HG02763 (cell line): ENCODE data around the gene TOLLIP.

ENCODE experiments used
- ATAC-seq: cut with Tn5 transposase; IDR thresholded peaks from one replicate; pipeline ENCODE4 v1.9.1; 2021; ENCODE audit warnings: mild to moderate bottlenecking, moderate library complexity; ENCODE audit not compliant: unreplicated experiment

The TOLLIP gene

DNA sequence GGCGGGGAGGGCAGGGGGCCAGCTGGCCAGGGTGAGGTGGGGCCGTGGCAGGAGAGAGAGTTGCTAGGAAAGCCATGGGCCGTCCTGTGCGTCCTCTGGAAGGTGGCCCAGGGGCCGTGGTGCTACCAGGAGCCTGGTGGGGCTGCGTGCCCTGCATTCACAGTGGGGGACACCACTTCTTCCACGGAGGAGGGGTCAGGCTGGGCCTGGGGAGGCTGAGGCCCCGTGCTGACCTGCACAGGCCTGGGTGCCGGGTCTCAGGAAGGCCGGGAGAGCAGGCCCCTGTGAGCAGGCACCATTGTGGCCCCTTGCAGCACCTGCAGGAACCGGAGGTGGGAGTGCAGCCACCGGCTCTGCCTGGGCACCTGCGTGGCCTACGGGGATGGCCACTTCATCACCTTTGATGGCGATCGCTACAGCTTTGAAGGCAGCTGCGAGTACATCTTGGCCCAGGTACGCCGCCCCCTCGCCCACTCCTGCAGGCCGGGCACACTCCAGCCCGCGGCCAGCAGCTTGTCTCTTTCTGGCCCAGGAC, 74.6 kb downstream of the TOLLIP start:
- ATAC-seq, result no peak

DNA sequence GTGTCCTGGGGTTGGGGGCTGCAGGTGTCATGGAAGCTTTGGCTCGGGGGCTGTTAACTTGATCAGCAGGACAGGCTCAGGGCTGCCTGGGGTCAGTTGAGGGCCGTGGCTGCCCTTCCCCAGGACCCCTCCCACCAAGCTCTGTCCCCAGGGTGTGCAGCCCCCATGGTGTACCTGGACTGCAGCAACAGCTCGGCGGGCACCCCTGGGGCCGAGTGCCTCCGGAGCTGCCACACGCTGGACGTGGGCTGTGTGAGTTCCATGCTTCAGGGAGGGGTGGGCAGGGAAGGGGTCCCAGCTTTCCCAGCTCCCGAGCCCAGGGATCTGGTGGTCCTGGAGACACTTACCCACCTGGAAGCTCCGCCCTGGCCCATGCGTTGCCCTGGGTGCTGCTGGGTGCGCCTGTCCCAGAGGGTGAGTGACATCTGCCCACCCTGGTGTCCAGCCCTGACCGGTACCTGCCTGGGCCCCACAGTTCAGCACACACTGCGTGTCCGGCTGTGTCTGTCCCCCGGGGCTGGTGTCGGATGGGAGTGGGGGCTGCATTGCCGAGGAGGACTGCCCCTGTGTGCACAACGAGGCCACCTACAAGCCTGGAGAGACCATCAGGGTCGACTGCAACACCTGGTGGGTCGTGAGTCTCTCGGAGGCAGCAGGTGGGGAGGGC, 75.2 kb downstream of the TOLLIP start:
- no peak for ATAC-seq

DNA sequence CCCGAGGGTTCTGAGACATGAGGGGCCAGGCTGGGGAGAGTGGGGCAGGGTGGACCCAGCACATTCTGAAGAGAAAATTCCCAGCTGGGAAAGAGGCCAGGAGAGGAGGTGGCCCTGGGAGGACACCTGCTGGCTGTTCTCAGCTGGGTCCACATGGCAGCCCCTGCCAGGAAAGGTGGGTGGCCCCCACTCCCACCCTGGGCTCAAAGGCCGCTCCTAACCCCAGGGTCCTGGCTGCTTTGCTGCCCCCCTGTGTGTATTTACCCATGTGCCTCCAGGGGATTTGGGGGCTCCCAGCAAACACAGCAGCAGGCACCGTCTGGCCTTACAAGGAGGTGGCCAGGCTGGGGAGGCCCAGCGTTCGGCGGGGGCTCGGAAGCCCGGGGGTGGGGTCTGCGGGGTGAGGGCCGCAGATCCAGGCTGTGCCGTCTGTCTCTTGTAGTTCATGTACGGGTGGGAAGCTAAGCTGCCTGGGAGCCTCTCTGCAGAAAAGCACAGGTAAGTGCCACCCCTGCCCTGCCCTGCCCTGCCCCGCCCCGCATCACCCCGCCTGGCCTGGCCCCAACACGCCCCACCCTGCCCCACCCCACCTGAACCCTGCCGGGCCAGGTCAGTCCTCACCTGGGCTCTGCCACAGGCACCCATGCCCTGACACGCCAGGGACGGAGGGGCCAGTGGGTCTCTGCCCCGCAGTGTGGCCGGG, 75.9 kb downstream of the TOLLIP start:
- no peak for ATAC-seq

DNA sequence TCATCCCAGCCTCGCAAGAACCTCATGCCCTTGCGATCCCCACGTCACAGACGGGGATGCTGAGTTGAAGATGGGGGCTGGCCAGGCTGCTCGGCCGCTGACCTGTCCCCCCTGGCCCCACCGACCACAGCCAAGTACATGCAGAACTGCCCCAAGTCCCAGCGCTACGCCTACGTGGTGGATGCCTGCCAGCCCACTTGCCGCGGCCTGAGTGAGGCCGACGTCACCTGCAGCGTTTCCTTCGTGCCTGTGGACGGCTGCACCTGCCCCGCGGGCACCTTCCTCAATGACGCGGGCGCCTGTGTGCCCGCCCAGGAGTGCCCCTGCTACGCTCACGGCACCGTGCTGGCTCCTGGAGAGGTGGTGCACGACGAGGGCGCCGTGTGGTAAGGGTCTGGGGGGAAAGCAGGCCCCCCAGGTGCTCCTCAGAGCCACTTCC, 76.5 kb downstream of the TOLLIP start:
- ATAC-seq, result no peak

DNA sequence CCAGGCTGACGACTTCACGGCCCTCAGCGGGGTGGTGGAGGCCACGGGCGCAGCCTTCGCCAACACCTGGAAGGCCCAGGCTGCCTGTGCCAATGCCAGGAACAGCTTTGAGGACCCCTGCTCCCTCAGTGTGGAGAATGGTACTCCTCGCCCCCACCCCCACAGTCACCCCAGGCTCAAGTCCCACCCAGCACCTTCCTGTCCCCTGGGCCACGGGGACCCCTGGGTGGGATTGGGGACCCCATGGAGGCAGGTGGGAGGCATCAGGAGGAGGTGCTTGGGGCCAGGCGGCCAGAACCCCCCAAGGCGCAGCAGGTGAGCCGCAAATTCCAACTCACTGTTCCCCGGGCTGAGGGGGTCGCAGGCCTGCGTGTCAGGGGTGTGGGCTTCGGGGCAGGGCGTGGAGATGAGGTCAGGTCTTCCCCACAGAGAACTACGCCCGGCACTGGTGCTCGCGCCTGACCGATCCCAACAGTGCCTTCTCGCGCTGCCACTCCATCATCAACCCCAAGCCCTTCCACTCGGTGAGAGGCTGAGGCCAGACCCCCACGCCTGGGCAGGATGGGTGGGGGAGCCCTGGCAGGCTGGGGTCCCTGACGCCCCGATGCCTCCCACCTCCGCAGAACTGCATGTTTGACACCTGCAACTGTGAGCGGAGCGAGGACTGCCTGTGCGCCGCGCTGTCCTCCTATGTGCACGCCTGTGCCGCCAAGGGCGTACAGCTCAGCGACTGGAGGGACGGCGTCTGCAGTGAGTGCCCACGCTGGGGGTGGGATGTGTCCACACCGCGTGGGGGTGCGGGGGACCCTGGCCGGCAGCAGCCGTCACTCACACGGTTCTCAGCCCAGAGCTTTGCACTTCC, 77.2 kb downstream of the TOLLIP start:
- ATAC-seq, result no peak

DNA sequence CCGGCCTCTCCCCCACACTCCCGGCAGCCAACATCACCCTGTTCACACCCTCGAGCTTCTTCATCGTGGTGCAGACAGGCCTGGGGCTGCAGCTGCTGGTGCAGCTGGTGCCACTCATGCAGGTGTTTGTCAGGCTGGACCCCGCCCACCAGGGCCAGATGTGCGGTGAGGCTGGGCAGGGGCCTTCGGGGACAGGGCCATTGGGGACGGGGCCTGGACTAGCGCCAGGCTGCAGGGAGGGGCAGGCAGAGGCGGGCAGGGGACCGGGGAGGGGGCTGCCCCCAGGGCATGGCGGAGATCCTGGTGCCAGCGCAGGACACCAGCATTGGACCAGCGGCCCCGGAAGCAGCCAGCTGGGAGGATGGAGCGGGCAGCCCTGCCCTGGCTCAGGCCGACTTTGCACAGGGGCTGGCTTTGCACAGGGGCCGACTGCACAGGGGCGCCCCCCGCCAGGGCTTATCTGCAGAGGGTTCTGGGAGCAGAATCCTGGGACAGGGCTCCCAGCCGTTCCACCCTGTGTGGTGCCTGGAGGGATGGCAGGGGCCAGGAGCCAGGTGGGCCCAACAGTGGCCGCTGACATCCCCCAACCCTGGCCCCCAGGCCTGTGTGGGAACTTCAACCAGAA, 77.9 kb downstream of the TOLLIP start:
- no peak for ATAC-seq

DNA sequence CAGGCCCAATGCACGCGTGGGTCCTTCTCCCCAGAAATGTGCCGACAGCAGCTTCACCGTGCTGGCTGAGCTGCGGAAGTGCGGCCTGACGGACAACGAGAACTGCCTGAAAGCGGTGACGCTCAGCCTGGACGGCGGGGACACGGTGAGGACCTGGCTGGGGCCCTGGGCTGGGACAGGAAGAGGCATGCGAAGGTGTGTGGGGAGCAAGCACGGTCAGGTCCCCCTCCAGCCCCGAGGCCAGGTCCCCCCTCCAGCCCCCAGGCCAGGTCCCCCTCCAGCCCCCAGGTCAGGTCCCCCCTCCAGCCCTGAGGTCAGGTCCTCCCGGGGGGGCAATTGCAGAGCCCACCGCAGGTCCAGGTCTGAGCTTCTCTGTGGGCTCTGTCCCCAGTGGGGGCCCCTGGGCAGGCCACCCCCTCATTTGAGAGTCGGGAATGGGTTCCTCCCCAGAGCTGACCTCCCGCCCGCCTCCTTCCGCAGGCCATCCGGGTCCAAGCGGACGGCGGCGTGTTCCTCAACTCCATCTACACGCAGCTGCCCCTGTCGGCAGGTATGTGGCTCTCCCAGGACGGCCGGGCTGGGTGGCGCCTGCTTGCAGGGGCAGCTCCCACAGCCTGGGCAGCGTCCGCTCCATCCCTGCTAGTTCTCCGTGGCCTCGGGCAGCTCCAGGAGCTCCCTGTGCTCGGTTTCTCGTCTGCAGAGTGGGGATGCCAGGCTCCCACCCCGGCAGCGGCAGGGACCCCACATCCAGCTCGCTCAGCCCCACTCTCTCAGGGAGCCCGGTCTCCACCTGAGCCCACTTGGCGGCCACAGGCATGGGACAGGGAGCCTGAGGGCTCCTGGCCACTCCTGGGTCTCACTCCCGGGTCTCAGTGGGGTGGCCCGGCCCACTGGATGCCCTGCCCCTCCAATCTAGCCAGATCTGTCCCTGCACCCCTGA, 78.7 kb downstream of the TOLLIP start:
- no peak for ATAC-seq

DNA sequence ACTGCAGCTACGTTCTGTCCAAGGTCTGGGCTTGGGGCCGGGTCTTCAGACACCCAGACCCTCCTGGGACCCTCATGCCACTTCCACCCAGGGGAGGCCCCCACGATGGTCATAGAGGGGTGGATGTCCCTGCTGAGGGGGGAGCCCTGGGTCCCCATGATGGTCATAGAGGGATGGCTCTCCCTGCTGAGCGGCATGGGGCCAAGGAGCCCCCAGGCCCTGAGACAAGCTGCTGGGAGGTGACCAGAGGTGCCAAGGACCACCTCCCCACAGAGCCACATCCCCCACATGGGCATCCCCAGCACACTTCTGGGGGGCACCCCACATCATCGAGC, 79.3 kb downstream of the TOLLIP start:
- ATAC-seq, result no peak

DNA sequence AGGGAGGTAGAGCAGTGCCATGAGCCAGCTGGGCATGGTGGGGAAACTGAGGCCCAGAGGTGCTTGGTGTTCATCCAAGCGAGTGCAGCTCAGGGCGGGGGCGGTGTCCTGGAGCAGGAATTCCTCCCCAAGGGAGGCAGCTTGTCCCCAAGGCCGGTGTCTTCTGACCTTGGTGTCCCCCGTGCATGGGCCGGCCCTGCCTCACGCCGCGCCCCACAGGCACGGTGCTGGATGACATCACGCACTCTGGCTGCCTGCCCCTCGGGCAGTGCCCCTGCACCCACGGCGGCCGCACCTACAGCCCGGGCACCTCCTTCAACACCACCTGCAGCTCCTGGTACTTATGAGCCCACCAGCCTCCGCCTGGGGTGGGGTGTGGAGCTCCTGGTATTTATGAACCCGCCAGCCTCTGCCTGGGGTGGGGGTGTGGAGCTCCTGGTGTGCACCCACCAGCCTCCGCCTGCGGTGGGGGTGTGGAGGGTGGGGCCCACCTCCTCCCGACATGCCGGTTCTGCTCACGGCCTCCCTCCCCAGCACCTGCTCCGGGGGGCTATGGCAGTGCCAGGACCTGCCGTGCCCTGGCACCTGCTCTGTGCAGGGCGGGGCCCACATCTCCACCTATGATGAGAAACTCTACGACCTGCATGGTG, 79.8 kb downstream of the TOLLIP start:
- no peak for ATAC-seq

DNA sequence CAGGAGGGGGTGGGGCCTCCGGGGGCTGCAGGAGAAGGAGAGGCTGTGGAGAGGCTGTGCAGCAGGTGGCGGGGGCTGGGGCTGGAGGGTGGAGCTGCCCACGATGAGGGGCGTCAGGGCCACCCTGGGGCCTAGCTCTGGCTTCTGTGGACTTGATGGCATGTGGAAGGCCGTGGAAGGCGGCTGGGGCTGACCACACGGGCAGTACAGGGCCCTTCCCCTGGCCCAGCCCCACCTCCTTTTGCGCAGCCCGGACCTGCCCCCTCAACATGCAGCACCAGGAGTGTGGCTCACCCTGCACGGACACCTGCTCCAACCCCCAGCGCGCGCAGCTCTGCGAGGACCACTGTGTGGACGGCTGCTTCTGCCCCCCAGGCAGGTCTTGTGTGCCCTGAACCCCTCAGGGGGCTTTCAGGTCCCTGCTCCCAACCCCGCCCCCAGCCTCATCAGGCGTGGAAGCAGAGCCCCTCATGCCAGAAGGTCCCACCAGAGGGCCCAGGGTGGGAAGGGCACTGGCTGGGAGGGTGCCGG, 80.4 kb downstream of the TOLLIP start:
- no peak for ATAC-seq

DNA sequence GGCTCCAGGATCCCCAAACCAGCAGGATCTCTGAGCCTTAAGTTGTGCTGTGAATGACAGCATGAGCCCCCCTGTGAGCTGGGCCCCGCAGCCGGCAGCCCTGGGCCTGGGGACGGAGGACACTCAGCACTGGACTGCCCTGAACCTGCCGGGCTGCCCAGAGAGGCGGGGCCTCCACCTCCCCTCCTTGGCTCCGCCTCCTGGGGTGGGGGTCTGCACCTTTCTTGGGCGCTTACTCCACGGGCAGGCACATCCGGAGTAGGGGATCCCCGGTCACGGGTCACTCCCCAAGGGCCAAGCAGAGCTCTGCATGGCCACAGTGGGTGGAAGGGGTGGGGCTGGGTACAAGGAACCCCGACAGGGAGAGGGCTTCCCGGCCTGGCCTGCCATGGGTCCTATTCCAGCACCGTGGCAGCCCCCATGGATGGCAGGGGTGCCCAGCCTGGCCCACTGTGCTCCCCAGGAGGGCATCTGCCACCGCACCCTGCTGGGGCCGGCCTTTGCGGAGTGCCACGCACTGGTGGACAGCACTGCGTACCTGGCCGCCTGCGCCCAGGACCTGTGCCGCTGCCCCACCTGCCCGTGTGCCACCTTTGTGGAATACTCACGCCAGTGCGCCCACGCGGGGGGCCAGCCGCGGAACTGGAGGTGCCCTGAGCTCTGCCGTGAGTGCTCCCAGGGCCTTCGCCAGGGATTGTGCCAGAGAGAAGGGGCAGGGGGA, 81.2 kb downstream of the TOLLIP start:
- ATAC-seq, result no peak

DNA sequence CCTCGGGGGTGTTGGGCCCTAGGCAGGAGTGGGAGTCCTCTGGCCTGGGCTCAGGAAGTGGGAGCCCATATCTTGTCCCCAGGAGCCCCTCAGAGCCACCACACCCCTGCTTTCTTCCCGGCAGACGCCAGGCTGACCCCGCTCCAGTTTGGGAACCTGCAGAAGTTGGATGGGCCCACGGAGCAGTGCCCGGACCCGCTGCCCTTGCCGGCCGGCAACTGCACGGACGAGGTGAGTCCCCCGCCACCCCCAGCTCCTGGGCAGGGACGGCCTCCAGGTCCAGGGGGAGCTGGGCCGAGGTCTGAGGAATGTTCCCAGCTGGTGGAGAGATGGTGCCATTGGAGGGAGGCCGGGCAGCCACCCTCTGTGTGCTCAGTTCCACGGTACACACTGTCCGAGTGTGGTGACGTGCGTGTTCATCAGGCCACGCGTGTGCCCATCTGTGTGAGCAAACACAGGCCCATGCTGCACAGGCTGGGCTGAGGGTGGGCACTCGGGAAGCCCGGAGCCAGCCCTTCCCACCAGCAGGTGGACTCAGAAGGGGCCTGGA, 81.8 kb downstream of the TOLLIP start:
- ATAC-seq, result no peak

DNA sequence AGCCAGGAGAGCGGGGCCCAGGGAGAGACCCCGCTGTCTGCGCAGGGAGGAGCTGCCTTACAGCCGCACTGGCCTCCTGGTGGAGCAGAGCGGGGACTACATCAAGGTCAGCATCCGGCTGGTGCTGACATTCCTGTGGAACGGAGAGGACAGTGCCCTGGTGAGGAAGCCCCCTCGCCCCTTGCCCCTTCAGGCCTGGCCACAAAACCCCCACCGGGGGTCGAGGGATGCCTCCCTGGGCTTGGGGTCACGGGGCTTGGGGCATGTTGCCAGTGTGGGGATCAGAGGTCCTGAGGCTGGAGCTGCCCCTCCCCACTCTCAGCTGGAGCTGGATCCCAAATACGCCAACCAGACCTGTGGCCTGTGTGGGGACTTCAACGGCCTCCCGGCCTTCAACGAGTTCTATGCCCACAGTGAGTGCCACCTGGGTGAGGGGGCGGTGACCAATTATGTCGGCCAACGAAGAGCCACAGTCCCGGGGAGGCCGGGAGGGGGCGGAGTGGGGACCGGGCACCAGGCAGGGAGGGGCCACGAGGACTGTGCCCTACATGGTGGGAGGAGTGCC, 82.4 kb downstream of the TOLLIP start:
- ATAC-seq, result no peak

DNA sequence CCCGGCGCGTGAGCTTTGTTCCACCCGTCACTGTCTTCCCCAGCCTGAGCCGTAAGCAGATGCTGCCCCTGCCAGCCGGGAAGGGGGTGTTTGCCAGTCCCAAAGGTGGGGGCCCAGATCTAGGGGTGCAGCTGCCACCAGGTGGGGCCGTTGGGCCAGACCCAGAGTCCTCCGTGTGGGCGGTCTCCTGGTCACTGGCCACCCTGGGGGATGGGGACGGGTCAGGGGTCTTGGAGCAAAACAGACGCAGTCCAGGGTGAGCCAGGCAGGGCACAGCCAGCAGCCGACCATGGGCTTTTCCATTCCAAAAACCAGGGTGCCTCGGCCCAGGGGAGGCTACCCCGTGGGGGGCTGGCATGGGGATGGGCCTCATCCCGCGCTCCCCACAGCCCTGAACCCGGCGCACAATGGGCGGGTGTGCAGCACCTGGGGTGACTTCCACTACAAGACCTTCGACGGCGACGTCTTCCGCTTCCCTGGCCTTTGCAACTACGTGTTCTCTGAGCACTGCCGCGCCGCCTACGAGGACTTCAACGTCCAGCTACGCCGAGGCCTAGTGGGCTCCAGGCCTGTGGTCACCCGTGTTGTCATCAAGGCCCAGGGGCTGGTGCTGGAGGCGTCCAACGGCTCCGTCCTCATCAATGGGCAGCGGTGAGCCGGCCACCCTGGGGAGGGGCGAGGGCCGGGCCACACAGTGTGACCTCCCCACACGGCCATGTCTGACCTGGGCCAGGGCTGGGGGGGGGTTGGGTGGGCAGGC, 83.0 kb downstream of the TOLLIP start:
- no peak for ATAC-seq

DNA sequence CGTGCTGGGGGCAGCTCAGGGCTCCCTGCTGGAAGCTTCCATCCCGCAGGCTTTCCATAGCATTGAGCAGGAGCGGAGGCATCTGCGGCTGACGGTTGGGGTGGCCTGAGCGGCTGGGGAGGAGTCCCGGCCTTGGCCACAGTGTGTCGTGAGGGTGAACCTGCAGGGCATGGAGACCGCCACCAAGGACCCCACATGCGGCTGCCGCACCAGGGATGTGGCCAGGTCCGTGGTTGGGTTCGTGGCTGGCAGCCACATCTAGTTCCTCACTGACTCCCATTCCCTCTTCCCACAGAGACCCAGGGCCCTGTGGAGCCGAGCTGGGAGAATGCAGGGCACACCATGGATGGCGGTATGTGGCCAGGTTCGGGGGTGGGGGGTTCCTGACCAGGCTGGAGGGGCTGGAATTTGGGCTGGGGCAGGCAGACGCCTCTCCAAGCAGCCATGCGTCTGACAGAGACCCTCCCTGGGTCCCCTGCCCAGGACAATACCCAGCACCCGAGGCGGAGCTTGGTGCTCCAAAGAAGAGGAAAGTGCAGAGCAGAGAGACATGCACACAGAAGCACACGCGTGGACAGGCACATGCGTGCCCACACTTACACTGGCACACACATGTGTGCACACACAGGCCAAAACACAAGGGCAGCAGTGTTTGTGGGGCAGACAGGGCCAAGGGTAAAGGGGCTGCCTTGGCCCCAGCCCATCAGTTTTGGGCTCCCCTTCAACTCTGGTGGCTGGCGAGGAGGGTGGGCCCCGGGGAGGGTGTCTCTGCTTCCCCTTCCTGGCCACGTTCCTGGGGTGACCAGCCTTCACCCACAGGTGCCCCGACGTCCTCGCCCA, 83.8 kb downstream of the TOLLIP start:
- no peak for ATAC-seq
